Activated T-helper 1 cell treated with anti-CD3 and anti-CD28 coated beads, Interleukin-12 subunit alpha, Interleukin-12 subunit beta, Interleukin-2, Interleukin-4 antibody, amounts not matched to agents 30 ng/mL and 10 ng/mL and 1 ng/mL, durations not matched to agents 14 hours and 24 hours and 36 hours (primary cell): ENCODE measurements around the gene HIF1A. TPM values are rescaled to one million over a fixed set of nuclear protein-coding genes. Genes with fewer than 3 reads are reported as not detected.
"Not testable (repeated sequence)": the region's sequence is repeated elsewhere in the genome, so short reads cannot be mapped to it uniquely, and the experiment has no call there.

ENCODE experiments used
- DNase-seq: peaks from one replicate; pipeline ENCODE4 v3.0.0; 2021; ENCODE audit warnings: low spot score
- H3K27ac Mint-ChIP-seq: one replicate; pipeline ENCODE4 v1.8.0; 2021; ENCODE audit warnings: mild to moderate bottlenecking, mixed read lengths
- H3K27me3 Mint-ChIP-seq: one replicate; pipeline ENCODE4 v1.8.0; 2022; ENCODE audit warnings: mild to moderate bottlenecking, moderate library complexity, mixed read lengths; ENCODE audit not compliant: insufficient read depth
- H3K36me3 Mint-ChIP-seq: one replicate; pipeline ENCODE4 v1.8.0; 2021; ENCODE audit warnings: low read depth, mixed read lengths
- H3K4me1 Mint-ChIP-seq: one replicate; pipeline ENCODE4 v1.8.0; 2021; ENCODE audit warnings: low read depth, mixed read lengths
- H3K4me3 Mint-ChIP-seq: one replicate; pipeline ENCODE4 v1.8.0; 2021; ENCODE audit warnings: mild to moderate bottlenecking, moderate library complexity, mixed read lengths
- H3K9me3 Mint-ChIP-seq: one replicate; pipeline ENCODE4 v1.8.0; 2021; ENCODE audit warnings: mixed read lengths
- intact Hi-C: fragments of 100-400 bp; cut with micrococcal nuclease; formaldehyde crosslinking; loops from one replicate; pipeline ENCODE4 v1.15.1; 2024
- total RNA-seq: library from RNA; stranded (reverse); gene quantifications from 2 replicates; pipeline ENCODE4 v1.2.3, GENCODE V29; 2022

The HIF1A gene
- total RNA-seq, 1 donor from 2014 or later, result 241 TPM

- Mint-ChIP-seq H3K36me3 (peaks cover 24% of the 10 kb centered on the region), H3K27ac (peak overlapping the region; percentile 75), H3K4me3 (peak overlapping the region; percentile 65), H3K27me3 (no peaks in the 10 kb centered on the region), H3K9me3 (no peaks in the 10 kb centered on the region), H3K4me1 (peaks cover 87% of the 10 kb centered on the region)
- no peak for DNase-seq
- intact Hi-C loops, result loop anchor here (1.0 to 2.0 kb wide), 3 partner anchors 7 to 15 kb away; no protein-coding TSS in a partner anchor
These were observed 8.2 kb downstream of the HIF1A start for GRCh38 chr14:61703342-61704129.

GRCh38 chr14:61704554-61704953 is 9.2 kb downstream of the HIF1A start:
- H3K9me3 Mint-ChIP-seq, result no peaks in the 10 kb centered on the region
- peak overlapping the region; percentile 15 for H3K4me3 Mint-ChIP-seq
- intact Hi-C loops, result loop anchor here (1.0 to 2.0 kb wide), 2 partner anchors 8 to 14 kb away; no protein-coding TSS in a partner anchor
- no peaks in the 10 kb centered on the region for H3K27me3 Mint-ChIP-seq
- H3K27ac Mint-ChIP-seq, result peak overlapping the region; percentile 16
- DNase-seq, result no peak
- H3K4me1 Mint-ChIP-seq, result peaks cover 87% of the 10 kb centered on the region
- peaks cover 23% of the 10 kb centered on the region for H3K36me3 Mint-ChIP-seq

GRCh38 chr14:61705017-61705416 is 9.7 kb downstream of the HIF1A start:
- DNase-seq, result no peak
- Mint-ChIP-seq H3K9me3 (no peaks in the 10 kb centered on the region), H3K36me3 (peaks cover 23% of the 10 kb centered on the region), H3K4me3 (peak overlapping the region; percentile 15), H3K27me3 (no peaks in the 10 kb centered on the region), H3K4me1 (peaks cover 87% of the 10 kb centered on the region), H3K27ac (no peak overlapping the region)
- intact Hi-C loops, result loop anchor here (2.0 kb wide), 1 partner anchor 14 kb away; no protein-coding TSS in a partner anchor

GRCh38 chr14:61706096-61706690 is 10.9 kb downstream of the HIF1A start:
- Mint-ChIP-seq H3K4me1 (peaks cover 88% of the 10 kb centered on the region), H3K4me3 (no peak overlapping the region), H3K27ac (peak overlapping the region; percentile 61), H3K36me3 (peaks cover 14% of the 10 kb centered on the region), H3K27me3 (no peaks in the 10 kb centered on the region), H3K9me3 (no peaks in the 10 kb centered on the region)
- intact Hi-C loops, result no loop called here
- no peak for DNase-seq

GRCh38 chr14:61707774-61708173 is 12.5 kb downstream of the HIF1A start:
- H3K27me3 Mint-ChIP-seq, H3K9me3 Mint-ChIP-seq, DNase-seq, intact Hi-C loops, H3K4me3 Mint-ChIP-seq, H3K27ac Mint-ChIP-seq: not testable (repeated sequence)
- peaks cover 91% of the 10 kb centered on the region for H3K4me1 Mint-ChIP-seq
- peaks cover 16% of the 10 kb centered on the region for H3K36me3 Mint-ChIP-seq

- peaks cover 16% of the 10 kb centered on the region for H3K36me3 Mint-ChIP-seq
- intact Hi-C loops, H3K9me3 Mint-ChIP-seq, DNase-seq, H3K27me3 Mint-ChIP-seq: not testable (repeated sequence)
- peak overlapping the region; percentile 62 for H3K4me3 Mint-ChIP-seq
- H3K27ac Mint-ChIP-seq, result peak overlapping the region; percentile 60
- peaks cover 91% of the 10 kb centered on the region for H3K4me1 Mint-ChIP-seq
These were observed 13.4 kb downstream of the HIF1A start for GRCh38 chr14:61708693-61709092.

- intact Hi-C loops, result loop anchor here (1.0 kb wide), 2 partner anchors 8 kb away; no protein-coding TSS in a partner anchor
- H3K4me3 Mint-ChIP-seq, result peak overlapping the region; percentile 20
These were observed 15.8 kb downstream of the HIF1A start for GRCh38 chr14:61710853-61711817.

GRCh38 chr14:61712137-61712536 is 16.8 kb downstream of the HIF1A start:
- DNase-seq, result no peak
- Mint-ChIP-seq H3K27me3 (no peaks in the 10 kb centered on the region), H3K9me3 (no peaks in the 10 kb centered on the region), H3K36me3 (peaks cover 11% of the 10 kb centered on the region), H3K4me3 (peak overlapping the region; percentile 0), H3K4me1 (peaks cover 81% of the 10 kb centered on the region), H3K27ac (peak overlapping the region; percentile 6)
- intact Hi-C loops, result no loop called here

More at GRCh38 chr14:61710853-61711817, 15.8 kb downstream of the HIF1A start:
- no peaks in the 10 kb centered on the region for H3K27me3 Mint-ChIP-seq
- H3K4me1 Mint-ChIP-seq, result peaks cover 85% of the 10 kb centered on the region
- H3K27ac Mint-ChIP-seq, result peak overlapping the region; percentile 52
- no peak for DNase-seq
- no peaks in the 10 kb centered on the region for H3K9me3 Mint-ChIP-seq
- peaks cover 14% of the 10 kb centered on the region for H3K36me3 Mint-ChIP-seq

DNA sequence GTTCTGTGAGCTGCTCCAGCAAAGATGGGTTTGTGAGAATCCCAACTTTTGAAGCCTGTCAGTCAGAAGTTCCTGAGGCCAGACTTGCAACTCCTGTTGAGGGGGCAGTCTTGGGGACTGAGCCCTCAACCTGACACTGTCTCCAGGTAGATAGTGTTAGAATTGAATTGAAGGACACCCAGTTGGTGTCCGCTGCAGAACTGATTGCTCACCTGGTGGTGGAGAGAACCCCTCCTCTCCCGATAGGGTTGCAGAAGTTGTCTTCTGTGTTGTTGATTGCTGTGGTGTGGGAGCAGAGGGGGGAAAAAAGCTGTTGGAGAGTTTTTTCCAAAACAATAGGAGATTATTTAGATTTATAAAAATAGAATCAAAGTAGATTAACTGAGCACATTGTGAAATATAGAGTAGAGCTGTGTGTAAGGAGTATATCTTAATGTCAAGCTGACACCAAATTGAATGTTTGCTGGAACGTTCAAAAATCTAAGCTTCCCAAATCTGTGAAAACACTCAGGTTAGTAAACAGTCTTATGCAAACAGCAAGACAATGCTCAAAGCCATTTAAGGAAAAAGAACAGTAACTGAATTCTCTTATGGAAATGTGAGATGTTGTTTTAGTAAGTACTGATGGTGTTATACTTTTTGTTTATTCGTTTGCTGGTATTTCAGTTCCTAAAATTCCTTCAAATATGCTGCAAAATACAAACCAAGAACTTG is 18.6 kb downstream of the HIF1A start:
- H3K27ac Mint-ChIP-seq, result peak overlapping the region; percentile 56
- no peaks in the 10 kb centered on the region for H3K9me3 Mint-ChIP-seq
- DNase-seq, result no peak
- H3K4me1 Mint-ChIP-seq, result peaks cover 85% of the 10 kb centered on the region
- H3K27me3 Mint-ChIP-seq, result no peaks in the 10 kb centered on the region
- peaks cover 7% of the 10 kb centered on the region for H3K36me3 Mint-ChIP-seq
- intact Hi-C loops, result no loop called here
- no peak overlapping the region for H3K4me3 Mint-ChIP-seq

DNA sequence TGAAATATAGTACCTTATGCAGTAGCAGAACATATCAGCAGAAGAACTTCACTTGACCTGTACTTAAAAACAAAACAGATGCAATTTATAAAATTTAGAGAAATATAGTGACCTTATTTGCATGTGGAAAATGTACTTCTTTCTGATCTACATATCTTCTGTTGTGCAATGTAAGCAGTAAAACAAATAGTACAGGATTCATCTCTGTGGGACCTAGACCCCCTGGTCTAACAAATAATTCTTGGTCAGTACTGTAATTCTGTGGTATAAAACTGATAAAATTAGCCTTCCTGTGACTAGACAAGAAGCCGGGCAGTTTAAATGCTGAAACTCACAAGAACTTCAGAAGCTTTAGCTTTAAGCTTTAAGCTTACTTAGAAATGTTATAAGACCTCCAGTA is 21.6 kb downstream of the HIF1A start:
- H3K4me1 Mint-ChIP-seq, result peaks cover 75% of the 10 kb centered on the region
- H3K27me3 Mint-ChIP-seq, result no peaks in the 10 kb centered on the region
- no peaks in the 10 kb centered on the region for H3K9me3 Mint-ChIP-seq
- no peak for DNase-seq
- no peak overlapping the region for H3K4me3 Mint-ChIP-seq
- intact Hi-C loops, result no loop called here
- peaks cover 17% of the 10 kb centered on the region for H3K36me3 Mint-ChIP-seq
- peak overlapping the region; percentile 56 for H3K27ac Mint-ChIP-seq

- Mint-ChIP-seq H3K36me3 (peaks cover 18% of the 10 kb centered on the region), H3K4me3 (peak overlapping the region; percentile 22), H3K27me3 (no peaks in the 10 kb centered on the region), H3K27ac (peak overlapping the region; percentile 23), H3K4me1 (peaks cover 69% of the 10 kb centered on the region), H3K9me3 (no peaks in the 10 kb centered on the region)
- DNase-seq, result no peak
- intact Hi-C loops, result loop anchor here (2.0 kb wide), 2 partner anchors 13 to 17 kb away; no protein-coding TSS in a partner anchor
These were observed 22.7 kb downstream of the HIF1A start for GRCh38 chr14:61718039-61718438.
